KOPT-K1 (cell line): ENCODE results near the gene COL26A1.
"Not testable (repeated sequence)": the region's sequence is repeated elsewhere in the genome, so short reads cannot be mapped to it uniquely, and the experiment has no call there.

Experiments
- H3K27ac ChIP-seq: fragments of 200-600 bp; sonication (generic); 2 replicates; pipeline ENCODE4 v1.5.1; 2016; ENCODE audit warnings: antibody characterized with exemption, mild to moderate bottlenecking, low read depth, low read length; ENCODE audit not compliant: poor library complexity, severe bottlenecking
- H3K36me3 ChIP-seq: fragments of 200-600 bp; sonication (generic); 2 replicates; pipeline ENCODE4 v1.5.1; 2017; ENCODE audit warnings: antibody characterized with exemption, mild to moderate bottlenecking, low read length, moderate library complexity; ENCODE audit not compliant: insufficient read depth
- H3K9me3 ChIP-seq: fragments of 200-600 bp; sonication (generic); 2 replicates; pipeline ENCODE4 v1.5.1; 2017; ENCODE audit warnings: antibody characterized with exemption, low read length, mild to moderate bottlenecking; ENCODE audit not compliant: insufficient read depth, poor library complexity, severe bottlenecking

The COL26A1 gene

GRCh38 chr7:101436221-101436735, 73.6 kb downstream of the COL26A1 start:
- Histone ChIP-seq H3K27ac (no peak overlapping the region), H3K36me3 (no peaks in the 10 kb centered on the region), H3K9me3 (no peaks in the 10 kb centered on the region)

- no peak overlapping the region for H3K27ac ChIP-seq
- H3K9me3 ChIP-seq = no peaks in the 10 kb centered on the region
- no peaks in the 10 kb centered on the region for H3K36me3 ChIP-seq
Observed at GRCh38 chr7:101436857-101437576, 74.3 kb downstream of the COL26A1 start.

GRCh38 chr7:101441890-101442289, 79.2 kb downstream of the COL26A1 start:
- Histone ChIP-seq H3K9me3 (no peaks in the 10 kb centered on the region), H3K27ac (no peak overlapping the region), H3K36me3 (no peaks in the 10 kb centered on the region)

- no peaks in the 10 kb centered on the region for H3K9me3 ChIP-seq
- H3K36me3 ChIP-seq = no peaks in the 10 kb centered on the region
- H3K27ac ChIP-seq = no peak overlapping the region
Observed at GRCh38 chr7:101442426-101443070, 79.9 kb downstream of the COL26A1 start.

GRCh38 chr7:101450064-101450463, 87.4 kb downstream of the COL26A1 start:
- no peaks in the 10 kb centered on the region for H3K36me3 ChIP-seq
- H3K9me3 ChIP-seq = no peaks in the 10 kb centered on the region
- no peak overlapping the region for H3K27ac ChIP-seq

GRCh38 chr7:101453617-101454016, 90.9 kb downstream of the COL26A1 start:
- Histone ChIP-seq H3K9me3 (no peaks in the 10 kb centered on the region), H3K27ac (no peak overlapping the region), H3K36me3 (no peaks in the 10 kb centered on the region)

GRCh38 chr7:101457001-101457750, 94.5 kb downstream of the COL26A1 start:
- Histone ChIP-seq H3K27ac (no peak overlapping the region), H3K9me3 (no peaks in the 10 kb centered on the region), H3K36me3 (no peaks in the 10 kb centered on the region)

- Histone ChIP-seq H3K36me3 (no peaks in the 10 kb centered on the region), H3K27ac (no peak overlapping the region), H3K9me3 (no peaks in the 10 kb centered on the region)
Observed at GRCh38 chr7:101465131-101465530, 102.5 kb downstream of the COL26A1 start.

GRCh38 chr7:101465576-101466196, 103.0 kb downstream of the COL26A1 start:
- Histone ChIP-seq H3K36me3 (no peaks in the 10 kb centered on the region), H3K27ac (no peak overlapping the region), H3K9me3 (no peaks in the 10 kb centered on the region)

GRCh38 chr7:101466871-101467270, 104.2 kb downstream of the COL26A1 start:
- Histone ChIP-seq H3K27ac (no peak overlapping the region), H3K36me3 (no peaks in the 10 kb centered on the region), H3K9me3 (no peaks in the 10 kb centered on the region)

GRCh38 chr7:101468546-101469275, 106.0 kb downstream of the COL26A1 start:
- Histone ChIP-seq H3K9me3 (no peaks in the 10 kb centered on the region), H3K36me3 (no peaks in the 10 kb centered on the region), H3K27ac (no peak overlapping the region)

GRCh38 chr7:101470668-101471487, 108.2 kb downstream of the COL26A1 start:
- Histone ChIP-seq H3K9me3 (no peaks in the 10 kb centered on the region), H3K36me3 (no peaks in the 10 kb centered on the region), H3K27ac (no peak overlapping the region)

GRCh38 chr7:101474178-101474577, 111.5 kb downstream of the COL26A1 start:
- no peak overlapping the region for H3K27ac ChIP-seq
- H3K9me3 ChIP-seq = peaks cover 19% of the 10 kb centered on the region
- no peaks in the 10 kb centered on the region for H3K36me3 ChIP-seq

GRCh38 chr7:101475691-101476090, 113.0 kb downstream of the COL26A1 start:
- not testable (repeated sequence) for H3K27ac ChIP-seq, H3K36me3 ChIP-seq
- H3K9me3 ChIP-seq = peaks cover 33% of the 10 kb centered on the region
